Amygdala (tissue), 56 donors: ENCODE data around the gene KRT78.

Experiments
- DNase-seq, 56 donors: peaks; one replicate each; lab custom pipeline; 2025; lab: John Stamatoyannopoulos, UW

KRT78 gene

GRCh38 chr12:52827499-52828090 is 21.2 kb downstream of the KRT78 start:
- no peak for DNase-seq

GRCh38 chr12:52826611-52827498 is 21.9 kb downstream of the KRT78 start:
- DNase-seq = no peak

- DNase-seq = no peak
Measured at GRCh38 chr12:52825961-52826360, 22.8 kb downstream of the KRT78 start.

GRCh38 chr12:52824741-52825410 is 23.9 kb downstream of the KRT78 start:
- no peak for DNase-seq

- no peak for DNase-seq
Measured at GRCh38 chr12:52823761-52824450, 24.9 kb downstream of the KRT78 start.

GRCh38 chr12:52822771-52823510 is 25.9 kb downstream of the KRT78 start:
- DNase-seq = no peak

- no peak for DNase-seq
Measured at GRCh38 chr12:52821826-52822660, 26.8 kb downstream of the KRT78 start.

GRCh38 chr12:52821071-52821730 is 27.6 kb downstream of the KRT78 start:
- no peak for DNase-seq

GRCh38 chr12:52820521-52820920 is 28.3 kb downstream of the KRT78 start:
- DNase-seq = no peak

GRCh38 chr12:52819731-52820510 is 28.9 kb downstream of the KRT78 start:
- DNase-seq = no peak

GRCh38 chr12:52818887-52819420 is 29.8 kb downstream of the KRT78 start:
- DNase-seq = no peak

- no peak for DNase-seq
Measured at GRCh38 chr12:52818388-52818787, 30.4 kb downstream of the KRT78 start.

GRCh38 chr12:52817699-52818238 is 31.0 kb downstream of the KRT78 start:
- DNase-seq = no peak

GRCh38 chr12:52817003-52817698 is 31.6 kb downstream of the KRT78 start:
- no peak for DNase-seq

GRCh38 chr12:52815676-52816588 is 32.9 kb downstream of the KRT78 start:
- no peak for DNase-seq

- no peak for DNase-seq
Measured at GRCh38 chr12:52815161-52815560, 33.6 kb downstream of the KRT78 start.
